ENCODE data around the gene MCF2. TPM values are rescaled to one million over a fixed set of nuclear protein-coding genes. Genes with fewer than 3 reads are reported as not detected.
"Not testable (repeated sequence)": the region's sequence is repeated elsewhere in the genome, so short reads cannot be mapped to it uniquely, and the experiment has no call there.

MCF2 gene
- total RNA-seq, 2 experiments from 2014 or later = 0.32 to 0.55 TPM

DNA sequence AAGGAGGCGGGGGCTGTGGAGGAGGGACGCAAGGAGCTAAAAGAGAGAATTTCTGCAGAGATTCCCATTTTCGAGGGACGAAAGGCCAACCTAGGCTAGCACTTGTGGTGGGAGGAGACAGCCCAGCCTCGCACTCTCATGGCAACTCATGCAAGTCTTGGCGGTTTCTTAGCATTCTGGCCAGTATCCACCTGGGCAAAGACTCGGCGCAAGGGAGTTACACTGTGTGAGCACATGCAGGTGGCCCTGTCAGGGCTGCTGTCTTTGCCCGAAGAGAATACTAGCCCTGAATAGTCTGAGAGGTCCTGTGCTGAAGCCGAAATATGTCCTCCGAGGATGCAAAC, 15.5 kb downstream of the MCF2 start:
- Mint-ChIP-seq H3K9me3 (ENCODE audit: insufficient read depth) (no peaks in the 10 kb centered on the region), H3K27ac (no peak overlapping the region), H3K27me3 (ENCODE audit: low read depth) (peaks cover 16% of the 10 kb centered on the region), H3K4me1 (ENCODE audit: low read depth) (peaks cover 2% of the 10 kb centered on the region), H3K4me3 (no peak overlapping the region), H3K36me3 (ENCODE audit: low read depth) (no peaks in the 10 kb centered on the region)
- DNase-seq = no peak
- CTCF ChIA-PET = no interaction called here
- POLR2A ChIA-PET = no interaction called here
- ATAC-seq = no peak

DNA sequence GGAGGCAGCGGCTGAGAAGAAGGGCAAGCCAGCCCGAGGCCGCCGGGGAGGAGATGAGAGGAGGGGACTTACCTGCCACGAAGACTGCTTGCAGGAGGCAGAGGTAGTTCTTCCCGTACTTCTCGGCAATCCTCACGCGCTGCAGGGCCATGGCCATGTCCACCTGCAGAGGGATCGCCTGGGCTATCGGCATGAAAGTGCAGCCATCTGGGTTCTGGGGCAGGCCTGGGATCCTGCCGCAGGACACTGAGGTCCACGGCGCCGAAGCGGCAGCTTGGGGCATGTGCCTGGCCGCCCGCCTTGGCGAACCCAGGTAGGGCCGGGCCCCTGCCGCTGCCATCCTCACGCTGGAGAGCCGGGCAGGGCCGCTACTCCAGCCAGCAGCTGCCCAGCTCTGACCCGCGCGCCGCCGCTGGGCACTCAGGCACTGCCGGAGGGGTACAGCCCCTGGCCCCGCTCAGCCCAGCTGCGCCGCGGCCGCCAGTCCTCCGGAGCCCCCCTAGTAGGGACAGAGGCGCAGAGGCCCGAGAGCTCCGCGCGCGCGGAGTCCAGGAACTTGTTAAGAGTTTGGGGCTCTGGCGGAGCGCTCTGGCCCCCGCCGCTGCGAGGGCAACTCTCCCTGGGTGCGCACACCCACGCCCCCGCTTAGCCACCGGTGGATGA, 16.0 kb downstream of the MCF2 start:
- H3K4me1 Mint-ChIP-seq (ENCODE audit: low read depth) = peaks cover 2% of the 10 kb centered on the region
- H3K27ac Mint-ChIP-seq = no peak overlapping the region
- CTCF ChIA-PET = no interaction called here
- peaks cover 16% of the 10 kb centered on the region for H3K27me3 Mint-ChIP-seq (ENCODE audit: low read depth)
- POLR2A ChIA-PET = no interaction called here
- no peaks in the 10 kb centered on the region for H3K36me3 Mint-ChIP-seq (ENCODE audit: low read depth)
- ATAC-seq (peak; percentile 44), DNase-seq (no peak)
- H3K4me3 Mint-ChIP-seq = no peak overlapping the region
- H3K9me3 Mint-ChIP-seq (ENCODE audit: insufficient read depth) = no peaks in the 10 kb centered on the region

DNA sequence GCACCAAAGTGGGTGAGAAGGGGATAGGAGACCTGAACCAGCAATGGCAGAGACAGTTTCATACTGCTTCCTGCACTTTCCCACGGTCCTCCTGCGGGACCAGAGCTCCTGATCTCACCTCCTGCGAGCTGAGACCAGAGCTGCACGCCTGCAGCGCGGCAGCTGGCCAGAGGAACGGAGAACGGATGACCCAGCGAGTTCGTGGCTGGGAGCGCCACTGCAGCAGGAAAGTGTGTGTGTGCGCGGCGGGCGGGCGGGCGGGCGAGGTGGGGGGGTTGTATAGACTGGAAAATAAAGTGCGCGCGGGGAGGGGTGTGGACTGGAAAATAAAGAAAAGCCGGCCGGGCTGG, 16.5 kb downstream of the MCF2 start:
- no peaks in the 10 kb centered on the region for H3K9me3 Mint-ChIP-seq (ENCODE audit: insufficient read depth)
- H3K4me1 Mint-ChIP-seq (ENCODE audit: low read depth) = peaks cover 2% of the 10 kb centered on the region
- ATAC-seq = no peak
- ChIA-PET POLR2A (no interaction called here), CTCF (no interaction called here)
- no peak for DNase-seq
- no peaks in the 10 kb centered on the region for H3K36me3 Mint-ChIP-seq (ENCODE audit: low read depth)
- H3K4me3 Mint-ChIP-seq = peak overlapping the region; percentile 46
- H3K27me3 Mint-ChIP-seq (ENCODE audit: low read depth) = peaks cover 16% of the 10 kb centered on the region
- H3K27ac Mint-ChIP-seq = no peak overlapping the region

DNA sequence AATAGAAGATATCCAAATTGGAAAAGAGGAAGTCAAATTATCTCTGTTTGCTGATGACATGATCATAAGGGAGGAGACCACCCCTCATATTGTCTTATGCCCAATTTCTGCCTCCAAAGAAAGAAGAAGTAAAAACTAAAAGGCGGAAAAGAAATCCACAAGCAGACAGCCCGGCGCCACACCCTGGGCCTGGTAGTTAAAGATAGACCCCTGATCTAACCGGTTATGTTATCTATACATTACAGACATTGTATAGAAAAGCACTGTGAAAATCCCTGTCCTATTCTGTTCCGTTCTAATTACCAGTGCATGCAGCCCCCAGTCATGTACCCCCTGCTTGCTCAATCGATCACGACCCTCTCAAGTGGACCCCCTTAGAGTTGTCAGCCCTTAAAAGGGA, 22.8 kb downstream of the MCF2 start:
- H3K27me3 Mint-ChIP-seq (ENCODE audit: low read depth); H3K27ac Mint-ChIP-seq; H3K4me3 Mint-ChIP-seq; H3K9me3 Mint-ChIP-seq (ENCODE audit: insufficient read depth); DNase-seq; CTCF ChIA-PET; ATAC-seq; H3K36me3 Mint-ChIP-seq (ENCODE audit: low read depth); H3K4me1 Mint-ChIP-seq (ENCODE audit: low read depth); POLR2A ChIA-PET: not testable (repeated sequence)

DNA sequence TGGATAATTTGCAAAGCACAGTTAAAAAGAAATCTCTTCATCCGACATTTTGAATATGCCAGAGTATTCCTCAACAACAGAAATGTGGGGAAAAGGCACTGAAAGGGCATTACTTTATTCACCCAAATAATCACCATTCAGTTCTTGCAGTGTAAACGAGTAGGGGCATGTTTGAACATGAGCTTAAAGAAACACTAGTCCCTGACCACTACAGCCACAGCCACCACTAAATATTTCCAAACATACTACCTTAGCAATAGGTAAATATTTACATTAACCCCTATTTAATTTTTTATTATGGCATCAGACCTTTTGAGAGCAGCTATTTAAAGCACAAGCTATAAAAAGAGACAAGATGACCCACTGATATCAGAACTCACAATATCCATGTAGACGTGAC, 27.6 kb downstream of the MCF2 start:
- H3K27me3 Mint-ChIP-seq (ENCODE audit: low read depth) = no peaks in the 10 kb centered on the region
- H3K36me3 Mint-ChIP-seq (ENCODE audit: low read depth) = no peaks in the 10 kb centered on the region
- H3K9me3 Mint-ChIP-seq (ENCODE audit: insufficient read depth) = no peaks in the 10 kb centered on the region
- ATAC-seq = no peak
- POLR2A ChIA-PET = no interaction called here
- H3K4me1 Mint-ChIP-seq (ENCODE audit: low read depth) = no peaks in the 10 kb centered on the region
- CTCF ChIA-PET = no interaction called here
- no peak for DNase-seq
- no peak overlapping the region for H3K4me3 Mint-ChIP-seq
- no peak overlapping the region for H3K27ac Mint-ChIP-seq

DNA sequence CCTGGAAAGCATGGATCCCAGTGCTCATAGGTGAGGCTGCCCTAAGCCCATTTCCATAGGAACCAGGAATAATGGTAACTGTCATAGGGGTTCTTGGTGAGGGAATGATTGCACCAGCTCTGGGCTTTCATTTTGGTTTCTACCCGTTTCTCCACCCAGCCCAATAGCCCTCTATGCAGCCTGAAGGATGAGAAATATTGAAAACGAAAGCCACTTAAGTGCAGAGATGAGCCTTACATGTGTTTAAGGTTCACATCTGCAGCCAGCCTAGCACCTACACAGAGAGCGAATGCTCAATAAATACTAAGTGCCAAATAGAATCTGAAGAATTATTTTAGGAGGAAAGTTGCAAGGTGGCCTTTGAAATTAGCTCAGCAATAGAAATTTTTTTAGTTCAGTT, 60.4 kb downstream of the MCF2 start:
- H3K4me1 Mint-ChIP-seq (ENCODE audit: low read depth) = no peaks in the 10 kb centered on the region
- peaks cover 4% of the 10 kb centered on the region for H3K9me3 Mint-ChIP-seq (ENCODE audit: insufficient read depth)
- no peak overlapping the region for H3K27ac Mint-ChIP-seq
- no peak for DNase-seq
- H3K4me3 Mint-ChIP-seq = no peak overlapping the region
- CTCF ChIA-PET = no interaction called here
- ATAC-seq = no peak
- H3K36me3 Mint-ChIP-seq (ENCODE audit: low read depth) = no peaks in the 10 kb centered on the region
- H3K27me3 Mint-ChIP-seq (ENCODE audit: low read depth) = peaks cover under 1% of the 10 kb centered on the region
- POLR2A ChIA-PET = no interaction called here

DNA sequence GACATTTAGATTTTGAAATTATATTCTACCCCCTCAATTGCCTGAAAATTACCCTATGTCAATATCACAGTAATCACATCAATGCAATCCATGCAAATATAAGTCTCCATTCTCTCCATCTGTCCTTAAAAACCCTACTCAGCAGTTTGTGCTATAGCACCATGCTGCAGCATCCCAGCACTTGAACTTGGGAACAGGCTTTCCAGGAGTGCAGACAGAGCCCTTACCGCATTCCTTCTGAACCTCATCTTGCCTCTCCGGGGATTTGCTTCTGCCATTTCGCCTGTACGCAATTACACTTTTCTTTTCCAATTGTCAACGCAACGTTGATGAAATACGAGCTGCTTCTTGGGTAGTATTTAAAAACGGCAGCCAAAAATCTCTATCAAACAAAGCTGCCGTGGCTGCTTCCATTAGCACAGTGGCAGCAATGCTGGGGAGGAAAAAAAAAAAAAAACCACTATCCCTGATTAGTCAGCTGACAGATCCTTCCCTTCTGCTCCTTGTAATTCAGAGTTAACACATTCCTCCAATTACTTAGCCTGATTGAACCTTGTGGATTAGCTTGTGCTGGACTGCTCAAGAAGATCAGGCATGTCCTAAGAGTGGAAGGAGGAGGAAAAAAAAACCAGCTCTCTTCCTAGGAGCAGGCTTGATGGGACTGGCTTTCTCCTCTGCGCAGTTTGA, 65.6 kb downstream of the MCF2 start:
- no peak overlapping the region for H3K4me3 Mint-ChIP-seq
- ATAC-seq (no peak), DNase-seq (no peak)
- no peaks in the 10 kb centered on the region for H3K9me3 Mint-ChIP-seq (ENCODE audit: insufficient read depth)
- no peaks in the 10 kb centered on the region for H3K36me3 Mint-ChIP-seq (ENCODE audit: low read depth)
- peaks cover 2% of the 10 kb centered on the region for H3K4me1 Mint-ChIP-seq (ENCODE audit: low read depth)
- ChIA-PET POLR2A (no interaction called here), CTCF (no interaction called here)
- H3K27me3 Mint-ChIP-seq (ENCODE audit: low read depth) = peaks cover 6% of the 10 kb centered on the region
- no peak overlapping the region for H3K27ac Mint-ChIP-seq

DNA sequence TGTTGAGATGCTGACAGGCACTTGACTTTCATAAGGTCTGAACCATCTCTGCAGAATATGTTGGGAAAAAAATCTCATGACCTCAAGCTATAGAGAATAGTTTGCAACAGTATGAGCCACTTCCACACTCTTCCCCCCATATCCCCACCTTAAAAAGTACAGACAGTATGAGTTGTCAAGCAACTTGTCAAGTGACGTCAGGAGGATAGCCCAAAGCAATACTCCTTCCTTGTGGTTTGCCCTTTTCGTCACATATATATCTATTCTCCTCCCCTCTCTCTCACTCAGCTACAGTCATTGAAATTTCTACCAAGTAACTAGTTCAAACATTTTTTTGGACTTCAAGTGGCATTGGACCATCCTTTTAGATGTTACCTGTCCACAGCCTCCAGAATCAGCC, 67.7 kb downstream of the MCF2 start:
- no peak for DNase-seq
- Mint-ChIP-seq H3K36me3 (ENCODE audit: low read depth) (no peaks in the 10 kb centered on the region), H3K27ac (no peak overlapping the region)

DNA sequence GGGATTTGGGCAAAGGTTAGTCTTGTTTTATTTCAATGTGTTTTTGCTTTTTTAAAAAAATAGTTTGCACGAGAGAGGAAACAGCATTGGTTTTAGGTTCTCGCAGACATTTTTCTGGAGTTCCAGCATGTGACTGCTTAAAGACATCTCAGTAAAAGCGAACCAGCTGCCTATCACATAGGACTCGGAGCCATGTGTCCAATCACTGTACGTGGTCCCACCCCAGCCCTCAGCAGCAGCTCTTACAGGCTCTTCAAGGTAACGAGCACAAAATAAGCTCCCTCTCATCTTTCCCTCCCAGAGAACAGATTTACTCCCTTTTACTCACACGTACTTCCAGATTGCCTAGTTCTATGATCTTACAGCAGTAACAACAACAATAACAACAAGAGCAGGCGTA, 68.7 kb downstream of the MCF2 start:
- Mint-ChIP-seq H3K4me3 (no peak overlapping the region), H3K9me3 (ENCODE audit: insufficient read depth) (no peaks in the 10 kb centered on the region)
- CTCF ChIA-PET = no interaction called here

More for the DNA sequence above, 67.7 kb downstream of the MCF2 start:
- Mint-ChIP-seq H3K4me3 (no peak overlapping the region), H3K9me3 (ENCODE audit: insufficient read depth) (no peaks in the 10 kb centered on the region), H3K4me1 (ENCODE audit: low read depth) (peaks cover 2% of the 10 kb centered on the region), H3K27me3 (ENCODE audit: low read depth) (peaks cover 6% of the 10 kb centered on the region)
- POLR2A ChIA-PET = no interaction called here
- no peak for ATAC-seq
- CTCF ChIA-PET = no interaction called here

DNA sequence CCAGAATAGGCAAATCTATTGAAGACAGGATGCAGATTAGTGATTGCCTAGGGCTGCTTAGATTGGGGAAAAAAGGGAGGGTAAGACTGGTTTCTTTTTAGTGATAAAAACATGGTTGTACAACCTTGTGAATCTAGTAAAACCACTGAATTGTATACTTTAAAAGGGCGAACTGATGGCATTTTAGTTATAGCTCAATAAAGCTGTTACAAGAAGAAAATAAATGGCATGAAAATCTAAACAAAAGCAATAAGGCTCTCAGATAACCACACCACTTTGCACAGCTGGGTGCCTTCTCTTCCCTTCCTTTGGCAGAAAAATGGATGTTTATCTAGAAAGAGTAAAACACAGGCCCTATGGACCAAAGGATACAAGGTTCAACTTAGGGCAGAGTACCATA, 107.9 kb downstream of the MCF2 start:
- no peaks in the 10 kb centered on the region for H3K27me3 Mint-ChIP-seq (ENCODE audit: low read depth)
- H3K9me3 Mint-ChIP-seq (ENCODE audit: insufficient read depth) = no peaks in the 10 kb centered on the region
- ChIA-PET POLR2A (no interaction called here), CTCF (no interaction called here)
- DNase-seq (no peak), ATAC-seq (no peak)
- no peak overlapping the region for H3K27ac Mint-ChIP-seq
- no peak overlapping the region for H3K4me3 Mint-ChIP-seq
- no peaks in the 10 kb centered on the region for H3K36me3 Mint-ChIP-seq (ENCODE audit: low read depth)
- no peaks in the 10 kb centered on the region for H3K4me1 Mint-ChIP-seq (ENCODE audit: low read depth)

More for the DNA sequence above, 68.7 kb downstream of the MCF2 start:
- ATAC-seq (no peak), DNase-seq (no peak)
- POLR2A ChIA-PET = no interaction called here
- Mint-ChIP-seq H3K27ac (no peak overlapping the region), H3K4me1 (ENCODE audit: low read depth) (peaks cover 2% of the 10 kb centered on the region), H3K27me3 (ENCODE audit: low read depth) (peaks cover 6% of the 10 kb centered on the region), H3K36me3 (ENCODE audit: low read depth) (no peaks in the 10 kb centered on the region)

DNA sequence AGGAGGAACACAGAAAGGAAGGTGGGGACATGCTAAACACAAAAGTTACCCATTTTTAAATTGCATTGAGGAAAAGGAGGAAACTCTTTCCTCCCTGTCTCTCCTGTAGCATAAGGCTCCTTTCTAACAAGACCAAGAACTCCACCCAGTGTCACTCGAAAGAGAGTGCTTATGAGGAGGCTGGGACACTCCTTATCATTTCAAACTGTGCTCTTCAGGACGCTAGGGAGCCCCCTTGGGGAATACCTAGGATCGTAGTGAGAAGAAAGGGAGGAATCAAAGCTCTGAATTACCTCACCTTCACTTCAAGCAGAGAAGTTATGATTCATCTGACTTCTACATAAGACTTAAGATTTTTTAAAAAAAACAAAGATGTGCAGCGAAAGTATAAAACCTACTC, 111.9 kb downstream of the MCF2 start:
- no peaks in the 10 kb centered on the region for H3K9me3 Mint-ChIP-seq (ENCODE audit: insufficient read depth)
- H3K27me3 Mint-ChIP-seq (ENCODE audit: low read depth) = no peaks in the 10 kb centered on the region
- DNase-seq = no peak
- no peaks in the 10 kb centered on the region for H3K4me1 Mint-ChIP-seq (ENCODE audit: low read depth)
- H3K36me3 Mint-ChIP-seq (ENCODE audit: low read depth) = no peaks in the 10 kb centered on the region
- no peak overlapping the region for H3K27ac Mint-ChIP-seq
- ChIA-PET CTCF (no interaction called here), POLR2A (no interaction called here)
- ATAC-seq = no peak
- no peak overlapping the region for H3K4me3 Mint-ChIP-seq

DNA sequence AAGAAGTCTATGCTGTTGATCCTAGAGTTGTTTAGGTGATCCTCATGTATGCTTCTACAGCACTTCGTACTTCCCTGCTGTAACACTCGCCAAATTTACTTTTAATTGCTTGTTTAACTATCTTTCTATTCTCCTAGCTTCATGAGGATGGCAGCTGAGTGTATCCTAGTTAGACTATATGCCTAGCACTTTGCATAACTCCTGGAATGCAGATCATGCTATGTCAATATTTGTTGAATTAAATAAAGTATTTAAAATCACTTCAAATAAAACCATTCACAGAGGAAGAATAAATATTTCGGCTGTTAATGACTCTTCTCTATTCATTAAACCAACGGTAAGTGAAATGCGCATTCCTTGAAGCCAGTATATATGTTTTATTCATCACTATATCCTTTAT, 122.4 kb downstream of the MCF2 start:
- no peaks in the 10 kb centered on the region for H3K36me3 Mint-ChIP-seq (ENCODE audit: low read depth)
- no peak for ATAC-seq

DNA sequence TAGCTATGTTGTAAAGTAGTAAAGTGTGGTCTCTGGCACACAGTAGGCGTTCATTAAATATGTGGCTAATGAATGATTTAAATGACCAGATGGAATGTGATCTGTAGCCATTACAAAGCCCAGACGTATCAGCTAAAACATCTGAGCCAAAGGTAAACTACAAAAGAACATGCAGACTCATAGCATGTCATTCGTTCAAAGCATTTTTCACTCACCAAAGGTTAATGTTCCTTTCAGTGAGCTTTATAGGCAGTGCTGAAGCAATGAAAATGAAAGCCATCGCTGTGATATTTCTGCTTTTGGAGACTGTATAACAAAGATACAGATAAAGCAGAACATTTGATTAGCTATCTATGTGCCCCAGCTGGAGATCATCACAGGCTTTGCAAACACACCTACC, 126.9 kb downstream of the MCF2 start:
- H3K9me3 Mint-ChIP-seq (ENCODE audit: insufficient read depth) = no peaks in the 10 kb centered on the region
- no peaks in the 10 kb centered on the region for H3K36me3 Mint-ChIP-seq (ENCODE audit: low read depth)
- H3K27ac Mint-ChIP-seq = no peak overlapping the region
- POLR2A ChIA-PET = no interaction called here
- no peak overlapping the region for H3K4me3 Mint-ChIP-seq
- no peaks in the 10 kb centered on the region for H3K4me1 Mint-ChIP-seq (ENCODE audit: low read depth)
- DNase-seq (no peak), ATAC-seq (no peak)
- H3K27me3 Mint-ChIP-seq (ENCODE audit: low read depth) = no peaks in the 10 kb centered on the region
- CTCF ChIA-PET = no interaction called here

More for the DNA sequence above, 122.4 kb downstream of the MCF2 start:
- POLR2A ChIA-PET = no interaction called here
- H3K27ac Mint-ChIP-seq = no peak overlapping the region
- no peaks in the 10 kb centered on the region for H3K27me3 Mint-ChIP-seq (ENCODE audit: low read depth)
- H3K4me3 Mint-ChIP-seq = no peak overlapping the region
- CTCF ChIA-PET = no interaction called here
- H3K9me3 Mint-ChIP-seq (ENCODE audit: insufficient read depth) = no peaks in the 10 kb centered on the region
- H3K4me1 Mint-ChIP-seq (ENCODE audit: low read depth) = no peaks in the 10 kb centered on the region
- no peak for DNase-seq

Measured in activated CD8-positive, alpha-beta T cell treated with anti-CD3 and anti-CD28 coated beads, Interleukin-2, amount 10 ng/mL, durations not matched to agents 7 days and 5 days (primary cell).